Mucosa of descending colon (tissue), 3 donors: ENCODE measurements around the gene ADAMTS17. TPM values are rescaled to one million over a fixed set of nuclear protein-coding genes. Genes with fewer than 3 reads are reported as not detected.

ENCODE experiments used
- ATAC-seq: fragments of 200-7000 bp; cut with Tn5 transposase; one replicate; pipeline ENCODE4 v1.9.1; 2020; ENCODE audit warnings: mild to moderate bottlenecking, moderate library complexity
- DNase-seq, 3 donors: peaks; one replicate each; pipeline ENCODE4 v3.0.0-alpha.2; 2020
- H3K36me3 ChIP-seq: fragments of 200-600 bp; one replicate; pipeline ENCODE4 v1.8.0; 2021; ENCODE audit warnings: low read depth, mild to moderate bottlenecking
- H3K4me1 ChIP-seq: fragments of 200-600 bp; one replicate; pipeline ENCODE4 v1.8.0; 2021; ENCODE audit warnings: low read depth, mild to moderate bottlenecking
- H3K4me3 ChIP-seq: fragments of 200-600 bp; one replicate; pipeline ENCODE4 v1.8.0; 2021; ENCODE audit warnings: mild to moderate bottlenecking
- H3K9me3 ChIP-seq: fragments of 200-600 bp; one replicate; pipeline ENCODE4 v1.8.0; 2021; ENCODE audit warnings: mild to moderate bottlenecking
- intact Hi-C, 2 donors: fragments of 100-400 bp; cut with DNase I in 1 of 2; cut with micrococcal nuclease in 1 of 2; formaldehyde crosslinking; loops; one replicate each; pipeline versions ENCODE4 v1.11.0 to v1.11.1; 2022; cut with DNase I, micrococcal nuclease
- total RNA-seq, 3 donors: library from RNA; stranded (reverse); fragmentation: NEBNext Ultra II Directional in 2 of 3; extraction: Animal tissue kit (Norgen Biotek cat#: 25700) in 2 of 3; gene quantifications; one replicate each; pipeline versions ENCODE4 v1.2.1 to v1.2.4, GENCODE V29; 2021 to 2023
- TF ChIP-seq, protein P1 (sequence below): fragments of 200-600 bp; IDR thresholded peaks from one replicate; pipeline ENCODE4 v1.8.0; 2022; ENCODE audit warnings: antibody characterized with exemption, mild to moderate bottlenecking
- donor health status: DM: no; HTN: no; CAD: no; lungs with moderate emphysema.
- donor health status: DM: no; HTN: no; CAD: no.
- donor health status: DM: no; HTN: yes; CAD: no.

ADAMTS17 gene
- total RNA-seq, 3 donors from 2014 or later: 5.2 to 13.8 (median 6.3) TPM

DNA sequence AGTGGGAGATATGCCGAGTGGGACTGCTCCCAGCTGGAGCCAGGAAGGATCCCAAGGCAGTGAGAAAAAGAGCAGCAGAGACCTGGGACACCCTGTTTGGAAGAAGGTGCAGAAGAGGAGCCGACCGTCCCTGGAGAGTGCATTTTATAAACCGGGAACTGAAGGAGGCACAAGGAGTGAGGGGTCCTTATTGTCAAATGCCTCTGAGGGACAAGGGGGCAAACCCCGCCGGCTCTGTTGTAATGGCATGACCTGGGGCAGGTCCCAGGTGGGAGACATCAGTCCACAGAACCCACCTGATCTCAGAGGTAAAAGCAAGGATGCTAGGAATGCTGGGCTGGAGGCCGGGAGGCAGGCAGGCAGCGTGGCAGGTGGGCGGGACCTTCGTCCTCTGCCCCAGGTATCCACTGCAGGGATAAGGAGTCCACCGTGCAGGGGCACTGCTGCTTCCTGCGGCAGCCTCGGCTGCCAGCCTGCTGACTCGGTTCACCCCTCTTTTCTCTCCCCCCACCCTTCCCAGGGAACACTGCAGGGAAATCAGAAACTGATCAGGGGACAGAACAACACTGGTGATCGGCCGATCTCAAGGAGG, 26.9 kb downstream of the ADAMTS17 start:
- ATAC-seq (no peak), DNase-seq (no peak)
- no peaks in the 10 kb centered on the region for H3K36me3 ChIP-seq
- H3K4me1 ChIP-seq: no peaks in the 10 kb centered on the region
- TF ChIP-seq, protein P1, sequence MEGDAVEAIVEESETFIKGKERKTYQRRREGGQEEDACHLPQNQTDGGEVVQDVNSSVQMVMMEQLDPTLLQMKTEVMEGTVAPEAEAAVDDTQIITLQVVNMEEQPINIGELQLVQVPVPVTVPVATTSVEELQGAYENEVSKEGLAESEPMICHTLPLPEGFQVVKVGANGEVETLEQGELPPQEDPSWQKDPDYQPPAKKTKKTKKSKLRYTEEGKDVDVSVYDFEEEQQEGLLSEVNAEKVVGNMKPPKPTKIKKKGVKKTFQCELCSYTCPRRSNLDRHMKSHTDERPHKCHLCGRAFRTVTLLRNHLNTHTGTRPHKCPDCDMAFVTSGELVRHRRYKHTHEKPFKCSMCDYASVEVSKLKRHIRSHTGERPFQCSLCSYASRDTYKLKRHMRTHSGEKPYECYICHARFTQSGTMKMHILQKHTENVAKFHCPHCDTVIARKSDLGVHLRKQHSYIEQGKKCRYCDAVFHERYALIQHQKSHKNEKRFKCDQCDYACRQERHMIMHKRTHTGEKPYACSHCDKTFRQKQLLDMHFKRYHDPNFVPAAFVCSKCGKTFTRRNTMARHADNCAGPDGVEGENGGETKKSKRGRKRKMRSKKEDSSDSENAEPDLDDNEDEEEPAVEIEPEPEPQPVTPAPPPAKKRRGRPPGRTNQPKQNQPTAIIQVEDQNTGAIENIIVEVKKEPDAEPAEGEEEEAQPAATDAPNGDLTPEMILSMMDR: no peak
- intact Hi-C loops: no loop called here
- peaks cover 4% of the 10 kb centered on the region for H3K9me3 ChIP-seq
- H3K4me3 ChIP-seq: no peak overlapping the region

DNA sequence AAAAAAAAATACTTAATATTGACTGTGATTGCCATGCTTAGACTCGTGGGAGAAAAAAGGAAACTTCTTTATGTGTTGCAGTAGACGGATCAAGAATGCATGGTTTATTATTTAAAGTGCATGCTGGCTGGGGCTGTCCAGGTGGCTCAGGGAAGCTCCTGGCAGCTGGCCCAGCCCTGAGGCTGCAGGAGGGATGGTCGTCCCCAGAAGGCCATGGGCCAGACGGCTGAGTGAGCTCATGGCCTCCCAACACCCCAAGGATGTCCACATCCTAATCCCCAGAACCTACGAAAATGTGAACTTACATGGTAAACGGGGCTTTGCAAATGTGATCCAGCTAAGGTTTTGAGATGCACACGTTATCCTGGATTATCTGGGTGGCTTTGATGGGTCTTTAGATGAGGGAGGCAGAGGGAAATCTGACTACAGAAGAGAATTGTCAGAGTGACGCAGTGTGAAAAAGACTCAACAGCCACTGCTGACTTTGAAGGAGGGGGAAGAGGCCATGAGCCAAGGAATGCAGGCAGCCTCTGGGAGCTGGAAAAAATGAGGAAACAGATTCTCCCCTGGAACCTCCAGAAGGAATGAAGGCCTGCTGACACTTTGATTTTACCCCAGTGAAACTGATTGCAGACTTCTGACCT, 29.8 kb downstream of the ADAMTS17 start:
- DNase-seq: no peak
- Histone ChIP-seq H3K4me3 (no peak overlapping the region), H3K36me3 (no peaks in the 10 kb centered on the region), H3K9me3 (peaks cover 4% of the 10 kb centered on the region), H3K4me1 (no peaks in the 10 kb centered on the region)
- ATAC-seq: no peak
- TF ChIP-seq, protein P1: no peak
- intact Hi-C loops: no loop called here

DNA sequence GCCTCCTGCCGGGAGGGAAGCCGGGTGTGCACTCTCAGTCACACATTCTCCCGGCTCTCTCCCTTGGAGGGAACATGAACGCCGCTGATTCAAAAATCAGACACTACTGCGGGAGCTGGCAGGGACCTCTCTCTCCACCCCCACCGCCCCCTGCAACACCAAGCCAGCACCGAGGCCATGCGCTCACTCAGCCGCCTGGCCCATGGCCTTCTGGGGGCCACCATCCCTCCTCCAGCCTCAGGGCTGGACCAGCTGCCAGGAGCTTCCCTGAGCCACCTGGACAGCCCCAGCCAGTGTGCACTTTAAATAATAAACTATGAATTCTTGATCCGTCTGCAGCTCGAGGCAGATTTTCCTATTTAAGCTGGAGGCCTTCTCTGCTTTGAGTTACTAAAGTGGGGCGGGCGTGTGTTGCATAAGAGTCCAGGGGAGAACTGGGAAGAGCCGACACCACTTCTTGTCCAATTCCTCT, 30.6 kb downstream of the ADAMTS17 start:
- no peak overlapping the region for H3K4me3 ChIP-seq
- no peaks in the 10 kb centered on the region for H3K36me3 ChIP-seq
- H3K4me1 ChIP-seq: no peaks in the 10 kb centered on the region
- intact Hi-C loops: no loop called here
- ATAC-seq (no peak), DNase-seq (no peak)
- H3K9me3 ChIP-seq: peaks cover 4% of the 10 kb centered on the region
- TF ChIP-seq, protein P1: no peak

DNA sequence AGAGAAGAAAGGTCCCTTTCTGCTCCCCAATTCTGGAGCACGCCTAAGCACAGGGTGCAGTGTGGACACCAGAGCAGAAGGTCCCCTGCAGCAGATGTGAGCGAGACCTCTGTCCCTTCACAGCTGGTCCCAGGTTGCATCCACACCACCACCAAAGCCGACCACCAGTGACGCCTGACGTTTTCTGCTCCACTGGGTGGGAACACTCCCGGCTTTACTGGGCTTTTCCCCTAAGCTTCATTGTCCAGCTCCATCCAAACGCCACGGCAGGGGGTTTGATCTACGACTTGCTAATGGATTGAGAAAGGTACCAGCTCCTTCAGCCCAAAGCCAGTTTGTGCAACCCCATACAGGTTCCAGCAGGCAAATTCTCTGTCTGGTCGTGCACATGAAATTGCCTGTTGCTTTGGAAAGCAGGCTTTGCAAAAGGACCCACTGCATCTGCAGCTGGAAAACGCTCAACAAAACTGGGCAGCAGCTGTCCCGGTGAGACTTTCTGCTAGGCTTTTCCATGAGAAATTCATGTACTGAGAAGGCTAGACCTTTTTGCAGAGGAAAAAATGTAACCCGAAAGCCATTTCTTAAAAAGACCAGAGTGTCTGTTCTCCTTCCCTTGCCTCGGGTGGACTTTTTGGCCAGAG, 31.1 kb downstream of the ADAMTS17 start:
- no peak overlapping the region for H3K4me3 ChIP-seq
- H3K4me1 ChIP-seq: no peaks in the 10 kb centered on the region
- TF ChIP-seq, protein P1: no peak
- intact Hi-C loops: no loop called here
- H3K9me3 ChIP-seq: peaks cover 4% of the 10 kb centered on the region
- no peaks in the 10 kb centered on the region for H3K36me3 ChIP-seq
- ATAC-seq: no peak
- DNase-seq: no peak

DNA sequence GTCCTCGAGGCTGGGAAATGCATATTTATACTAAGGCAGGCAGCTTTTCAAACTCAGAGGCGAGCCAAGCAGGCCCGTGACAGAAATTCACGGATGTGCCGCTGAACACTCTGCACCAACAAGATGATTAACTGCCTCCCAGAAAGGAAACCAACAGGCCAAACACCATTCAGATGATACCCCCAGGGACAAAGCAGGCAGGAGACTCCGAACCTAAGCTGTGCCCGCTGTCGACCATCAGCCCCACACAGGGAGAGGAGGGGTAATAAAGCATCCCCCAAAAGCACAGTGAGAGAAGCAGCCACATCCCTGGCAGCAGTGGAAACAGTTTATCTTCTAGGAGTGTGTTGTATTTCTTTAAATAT, 31.8 kb downstream of the ADAMTS17 start:
- H3K36me3 ChIP-seq: no peaks in the 10 kb centered on the region
- ATAC-seq (no peak), DNase-seq (no peak)
- H3K4me3 ChIP-seq: no peak overlapping the region
- TF ChIP-seq, protein P1: no peak
- no peaks in the 10 kb centered on the region for H3K4me1 ChIP-seq
- intact Hi-C loops: no loop called here
- peaks cover 4% of the 10 kb centered on the region for H3K9me3 ChIP-seq
